NCI-H1105 treated with DMSO at 0.1 percent for 48 hours (cell line): Measurements from ENCODE around the gene HECA.
"Not testable (repeated sequence)": the region's sequence is repeated elsewhere in the genome, so short reads cannot be mapped to it uniquely, and the experiment has no call there.

Source experiments
- DNase-seq: peaks from one replicate; lab custom pipeline; 2025; lab: John Stamatoyannopoulos, UW

The HECA gene

GRCh38 chr6:139210766-139211165 is 75.9 kb downstream of the HECA start:
- not testable (repeated sequence) for DNase-seq

GRCh38 chr6:139212460-139212859 is 77.6 kb downstream of the HECA start:
- not testable (repeated sequence) for DNase-seq

GRCh38 chr6:139219271-139219729 is 84.4 kb downstream of the HECA start:
- DNase-seq, result peak; percentile 95

GRCh38 chr6:139219746-139220145 is 84.9 kb downstream of the HECA start:
- DNase-seq, result no peak

GRCh38 chr6:139228387-139228786 is 93.5 kb downstream of the HECA start:
- not testable (repeated sequence) for DNase-seq
